ENCODE measurements around the gene ANO8. TPM values are rescaled to one million over a fixed set of nuclear protein-coding genes. Genes with fewer than 3 reads are reported as not detected.

The ANO8 gene
- total and polyA plus RNA-seq, 2 donors (not counting 3 experiments of a cell fraction or from before 2014, with no cell fraction given) = 3.5 to 6.8 TPM

- intact Hi-C loops (cut with micrococcal nuclease) (no loop called here), dilution Hi-C loops (cut with MboI; ENCODE audit: extremely low pct_ligation_motif_present, low sequenced_read_pairs) (no loop called here)
- ChIA-PET POLR2A (no interaction called here), CTCF (interaction anchor here (1.1 to 2.5 kb wide), 3 partner anchors 11 to 43 kb away, joined by 4 to 7 read pairs (median 5); partner anchors contain the start of gene ANO8)
- Histone ChIP-seq H3K27ac (ENCODE audit: insufficient read depth, low read depth, low read length) (no peak overlapping the region), H3K9me3 (replicated peaks; ENCODE audit: control insufficient read depth, insufficient read depth, low read length) (no peaks in the 10 kb centered on the region), H3K27me3 (ENCODE audit: control insufficient read depth in 2 of 2, insufficient read depth in 2 of 2, low read length in 2 of 2) (no peaks in the 10 kb centered on the region), H3K9me1 (replicated peaks; ENCODE audit: control insufficient read depth, extremely low read depth, insufficient read depth, low read length) (no peaks in the 10 kb centered on the region), H3K36me3 (ENCODE audit: control insufficient read depth in 2 of 2, extremely low read depth in 1 of 2, insufficient read depth in 2 of 2, low read length in 2 of 2) (no peaks in the 10 kb centered on the region), H3K4me2 (ENCODE audit: insufficient read depth, low read length) (no peak overlapping the region), H4K20me1 (replicated peaks; ENCODE audit: control insufficient read depth, extremely low read depth, insufficient read depth, low read length) (no peaks in the 10 kb centered on the region), H3K4me1 (ENCODE audit: control insufficient read depth, extremely low read depth, insufficient read depth, low read length) (peaks cover 39% of the 10 kb centered on the region), H3K79me2 (ENCODE audit: control insufficient read depth, insufficient read depth, low read length) (no peaks in the 10 kb centered on the region), H2AFZ (ENCODE audit: low read depth, low read length) (no peak overlapping the region), H3K4me3 (replicated peaks in 1 of 3; ENCODE audit: insufficient read depth in 1 of 3, low read depth in 1 of 3, low read length in 3 of 3) (no peak overlapping the region), H3K9ac (replicated peaks; ENCODE audit: extremely low read depth, insufficient read depth, low read length) (no peak overlapping the region)
- FAIRE-seq (no peak), DNase-seq (ENCODE audit: low read depth, low spot score) (no peak)
- TF ChIP-seq CTCF (IDR thresholded peaks at IDR 0.05; ENCODE audit: extremely low read depth in 1 of 2, insufficient read depth in 1 of 2, low read depth in 1 of 2, low read length in 2 of 2) = no peak
- no peak for TF ChIP-seq MAX (IDR thresholded peaks at IDR 0.05; ENCODE audit: insufficient read depth, insufficient read length)
- no peak for TF ChIP-seq POLR2A (IDR thresholded peaks at IDR 0.05; ENCODE audit: low read depth, low read length)
- no peak for TF ChIP-seq POLR2AphosphoS5 (IDR thresholded peaks at IDR 0.05; ENCODE audit: insufficient read depth, low read depth, low read length)
- no peak for TF ChIP-seq JUN (IDR thresholded peaks at IDR 0.05; ENCODE audit: borderline replicate concordance, insufficient read depth, insufficient read length, low read depth)
- no peak for TF ChIP-seq EZH2 (IDR thresholded peaks at IDR 0.05; ENCODE audit: borderline replicate concordance, low read depth, low read length, severe bottlenecking)
- no peak for TF ChIP-seq GATA2 (IDR thresholded peaks at IDR 0.05; ENCODE audit: insufficient read depth, insufficient read length, low read depth, low read length)
- no peak for TF ChIP-seq MYC (IDR thresholded peaks at IDR 0.05; ENCODE audit: low read depth, low read length)
- no peak for TF ChIP-seq FOS (IDR thresholded peaks at IDR 0.05; ENCODE audit: borderline replicate concordance, insufficient read depth, low read length)
- no TSS peak for BruUV-seq (replicated peaks)
Measured at GRCh38 chr19:17378271-17378670, 43.6 kb upstream of the ANO8 start.

All from endothelial cell of umbilical vein (primary cell).